ENCODE results near the gene EGLN2. TPM values are rescaled to one million over a fixed set of nuclear protein-coding genes. Genes with fewer than 3 reads are reported as not detected.

The EGLN2 gene
- total and polyA plus RNA-seq, 9 of the 15 experiments (the other 6 are each of a cell fraction or from before 2014, with no cell fraction given) = 9.6 to 114 (median 71.0) TPM

DNA sequence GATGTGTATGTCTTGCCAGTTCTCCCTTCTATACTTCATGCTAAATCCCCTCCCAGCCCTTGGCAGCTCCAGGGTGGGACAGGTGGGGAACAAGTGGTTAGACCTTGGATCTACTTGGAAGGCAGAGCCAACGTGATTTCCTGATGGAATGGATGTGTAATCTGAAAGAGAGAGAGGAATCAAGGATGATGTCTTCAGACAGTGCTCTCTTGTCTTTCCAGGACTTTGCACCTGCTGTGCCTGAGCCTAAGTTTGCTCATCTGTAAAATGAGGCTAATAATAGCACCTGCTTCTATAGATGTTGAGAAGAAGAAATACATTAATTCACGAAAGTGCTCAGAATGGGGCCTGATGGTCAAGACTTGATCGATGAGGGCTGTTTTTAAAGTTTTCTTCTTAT, 7.0 kb upstream of the EGLN2 start:
- intact Hi-C loops (cut with micrococcal nuclease) (no loop called here), in situ Hi-C loops (cut with MboI) (no loop called here)
- H3K9me1 ChIP-seq (ENCODE audit: control insufficient read depth, insufficient read depth, low read length) = no peaks in the 10 kb centered on the region
- H2AFZ ChIP-seq (ENCODE audit: low read depth, low read length) = no peak overlapping the region
- no peak overlapping the region for H3K4me2 ChIP-seq (ENCODE audit: insufficient read depth, low read length)
- CTCF ChIA-PET (ENCODE audit: low intra/inter-chr PET ratio) = no interaction called here
- H3K9me3 ChIP-seq (replicated peaks; ENCODE audit: control insufficient read depth, insufficient read depth, low read depth, low read length) = no peaks in the 10 kb centered on the region
- BruUV-seq (replicated peaks) = no TSS peak
- no peak for FAIRE-seq
- no peaks in the 10 kb centered on the region for H3K36me3 ChIP-seq (ENCODE audit: control insufficient read depth, insufficient read depth, low read length)
- H3K4me3 ChIP-seq = no peak overlapping the region
- peaks cover 0 to 5% of the 10 kb centered on the region in 2 experiments; a peak in 2 of 5 replicates for H3K4me1 ChIP-seq (replicated peaks in 1 of 2; ENCODE audit: control insufficient read depth in 2 of 2, insufficient read depth in 2 of 2, low read length in 2 of 2)
- TF ChIP-seq TAF15 (IDR thresholded peaks at IDR 0.05; ENCODE audit: low read depth, low read length) (no peak), KLF10 (CRISPR knock-in tag; IDR thresholded peaks at IDR 0.05) (no peak), NFATC3 (IDR thresholded peaks at IDR 0.05) (no peak), RNF2 (IDR thresholded peaks at IDR 0.05) (no peak), POLR3G (IDR thresholded peaks at IDR 0.05; ENCODE audit: extremely low read depth, insufficient read length, insufficient replicate concordance) (no peak), PHB2 (IDR thresholded peaks at IDR 0.05; ENCODE audit: low read depth) (no peak), PHF8 (IDR thresholded peaks at IDR 0.05; ENCODE audit: borderline replicate concordance, low read length) (no peak), IRF2 (CRISPR knock-in tag; IDR thresholded peaks at IDR 0.05) (no peak), CBX3 (IDR thresholded peaks at IDR 0.05; ENCODE audit: borderline replicate concordance in 1 of 2, low read length in 2 of 2) (no peak), TCF3 (CRISPR knock-in tag; IDR thresholded peaks at IDR 0.05) (no peak)
- TF ChIP-seq, protein P1, sequence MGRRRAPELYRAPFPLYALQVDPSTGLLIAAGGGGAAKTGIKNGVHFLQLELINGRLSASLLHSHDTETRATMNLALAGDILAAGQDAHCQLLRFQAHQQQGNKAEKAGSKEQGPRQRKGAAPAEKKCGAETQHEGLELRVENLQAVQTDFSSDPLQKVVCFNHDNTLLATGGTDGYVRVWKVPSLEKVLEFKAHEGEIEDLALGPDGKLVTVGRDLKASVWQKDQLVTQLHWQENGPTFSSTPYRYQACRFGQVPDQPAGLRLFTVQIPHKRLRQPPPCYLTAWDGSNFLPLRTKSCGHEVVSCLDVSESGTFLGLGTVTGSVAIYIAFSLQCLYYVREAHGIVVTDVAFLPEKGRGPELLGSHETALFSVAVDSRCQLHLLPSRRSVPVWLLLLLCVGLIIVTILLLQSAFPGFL (CRISPR knock-in tag; IDR thresholded peaks at IDR 0.05) = no peak
- TF ChIP-seq, protein P2, sequence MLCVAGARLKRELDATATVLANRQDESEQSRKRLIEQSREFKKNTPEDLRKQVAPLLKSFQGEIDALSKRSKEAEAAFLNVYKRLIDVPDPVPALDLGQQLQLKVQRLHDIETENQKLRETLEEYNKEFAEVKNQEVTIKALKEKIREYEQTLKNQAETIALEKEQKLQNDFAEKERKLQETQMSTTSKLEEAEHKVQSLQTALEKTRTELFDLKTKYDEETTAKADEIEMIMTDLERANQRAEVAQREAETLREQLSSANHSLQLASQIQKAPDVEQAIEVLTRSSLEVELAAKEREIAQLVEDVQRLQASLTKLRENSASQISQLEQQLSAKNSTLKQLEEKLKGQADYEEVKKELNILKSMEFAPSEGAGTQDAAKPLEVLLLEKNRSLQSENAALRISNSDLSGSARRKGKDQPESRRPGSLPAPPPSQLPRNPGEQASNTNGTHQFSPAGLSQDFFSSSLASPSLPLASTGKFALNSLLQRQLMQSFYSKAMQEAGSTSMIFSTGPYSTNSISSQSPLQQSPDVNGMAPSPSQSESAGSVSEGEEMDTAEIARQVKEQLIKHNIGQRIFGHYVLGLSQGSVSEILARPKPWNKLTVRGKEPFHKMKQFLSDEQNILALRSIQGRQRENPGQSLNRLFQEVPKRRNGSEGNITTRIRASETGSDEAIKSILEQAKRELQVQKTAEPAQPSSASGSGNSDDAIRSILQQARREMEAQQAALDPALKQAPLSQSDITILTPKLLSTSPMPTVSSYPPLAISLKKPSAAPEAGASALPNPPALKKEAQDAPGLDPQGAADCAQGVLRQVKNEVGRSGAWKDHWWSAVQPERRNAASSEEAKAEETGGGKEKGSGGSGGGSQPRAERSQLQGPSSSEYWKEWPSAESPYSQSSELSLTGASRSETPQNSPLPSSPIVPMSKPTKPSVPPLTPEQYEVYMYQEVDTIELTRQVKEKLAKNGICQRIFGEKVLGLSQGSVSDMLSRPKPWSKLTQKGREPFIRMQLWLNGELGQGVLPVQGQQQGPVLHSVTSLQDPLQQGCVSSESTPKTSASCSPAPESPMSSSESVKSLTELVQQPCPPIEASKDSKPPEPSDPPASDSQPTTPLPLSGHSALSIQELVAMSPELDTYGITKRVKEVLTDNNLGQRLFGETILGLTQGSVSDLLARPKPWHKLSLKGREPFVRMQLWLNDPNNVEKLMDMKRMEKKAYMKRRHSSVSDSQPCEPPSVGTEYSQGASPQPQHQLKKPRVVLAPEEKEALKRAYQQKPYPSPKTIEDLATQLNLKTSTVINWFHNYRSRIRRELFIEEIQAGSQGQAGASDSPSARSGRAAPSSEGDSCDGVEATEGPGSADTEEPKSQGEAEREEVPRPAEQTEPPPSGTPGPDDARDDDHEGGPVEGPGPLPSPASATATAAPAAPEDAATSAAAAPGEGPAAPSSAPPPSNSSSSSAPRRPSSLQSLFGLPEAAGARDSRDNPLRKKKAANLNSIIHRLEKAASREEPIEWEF (CRISPR knock-in tag; IDR thresholded peaks at IDR 0.05) = no peak
- TF ChIP-seq, protein P3, sequence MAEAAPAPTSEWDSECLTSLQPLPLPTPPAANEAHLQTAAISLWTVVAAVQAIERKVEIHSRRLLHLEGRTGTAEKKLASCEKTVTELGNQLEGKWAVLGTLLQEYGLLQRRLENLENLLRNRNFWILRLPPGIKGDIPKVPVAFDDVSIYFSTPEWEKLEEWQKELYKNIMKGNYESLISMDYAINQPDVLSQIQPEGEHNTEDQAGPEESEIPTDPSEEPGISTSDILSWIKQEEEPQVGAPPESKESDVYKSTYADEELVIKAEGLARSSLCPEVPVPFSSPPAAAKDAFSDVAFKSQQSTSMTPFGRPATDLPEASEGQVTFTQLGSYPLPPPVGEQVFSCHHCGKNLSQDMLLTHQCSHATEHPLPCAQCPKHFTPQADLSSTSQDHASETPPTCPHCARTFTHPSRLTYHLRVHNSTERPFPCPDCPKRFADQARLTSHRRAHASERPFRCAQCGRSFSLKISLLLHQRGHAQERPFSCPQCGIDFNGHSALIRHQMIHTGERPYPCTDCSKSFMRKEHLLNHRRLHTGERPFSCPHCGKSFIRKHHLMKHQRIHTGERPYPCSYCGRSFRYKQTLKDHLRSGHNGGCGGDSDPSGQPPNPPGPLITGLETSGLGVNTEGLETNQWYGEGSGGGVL (CRISPR knock-in tag; IDR thresholded peaks at IDR 0.05) = no peak
- TF ChIP-seq, protein P4, sequence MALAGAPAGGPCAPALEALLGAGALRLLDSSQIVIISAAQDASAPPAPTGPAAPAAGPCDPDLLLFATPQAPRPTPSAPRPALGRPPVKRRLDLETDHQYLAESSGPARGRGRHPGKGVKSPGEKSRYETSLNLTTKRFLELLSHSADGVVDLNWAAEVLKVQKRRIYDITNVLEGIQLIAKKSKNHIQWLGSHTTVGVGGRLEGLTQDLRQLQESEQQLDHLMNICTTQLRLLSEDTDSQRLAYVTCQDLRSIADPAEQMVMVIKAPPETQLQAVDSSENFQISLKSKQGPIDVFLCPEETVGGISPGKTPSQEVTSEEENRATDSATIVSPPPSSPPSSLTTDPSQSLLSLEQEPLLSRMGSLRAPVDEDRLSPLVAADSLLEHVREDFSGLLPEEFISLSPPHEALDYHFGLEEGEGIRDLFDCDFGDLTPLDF (CRISPR knock-in tag; IDR thresholded peaks at IDR 0.05) = no peak
- no peak for DNase-seq (ENCODE audit: extremely low read depth in 1 of 4, low spot score in 3 of 4)
- ATAC-seq = no peak
- POLR2A ChIA-PET = interaction anchor here (0.7 to 1.9 kb wide), 2 partner anchors 13 to 14 kb away, joined by 4 to 11 read pairs; partner anchors contain the start of gene RAB4B
- H3K27me3 ChIP-seq (ENCODE audit: control insufficient read depth in 2 of 2, insufficient read depth in 2 of 2, low read length in 2 of 2) = no peaks in the 10 kb centered on the region
- WGBS (ENCODE audit: insufficient coverage, low coverage, missing lambda C conversion rate) = 28% methylated on average over 3 of the region's 3 CpGs
- H3K27ac ChIP-seq (ENCODE audit: extremely low read depth, low read depth, low read length) = no peak overlapping the region
- no peak overlapping the region for H3K9ac ChIP-seq (ENCODE audit: insufficient read depth in 1 of 2, low read depth in 2 of 2, low read length in 2 of 2)
- H3K79me2 ChIP-seq (ENCODE audit: control insufficient read depth, insufficient read depth, low read length) = no peaks in the 10 kb centered on the region
- H4K20me1 ChIP-seq (replicated peaks; ENCODE audit: control insufficient read depth, insufficient read depth, low read length) = no peaks in the 10 kb centered on the region

All from K562 (cell line).